ENCODE data around the gene NET1. TPM values are rescaled to one million over a fixed set of nuclear protein-coding genes. Genes with fewer than 3 reads are reported as not detected.

NET1 gene
- total RNA-seq, 1 experiment from 2014 or later = 33.6 TPM

- DNase-seq (ENCODE audit: low read depth) = no peak
- in situ Hi-C loops (cut with HindIII; ENCODE audit: low pct_unique_long_range_greater_than_20kb, low sequenced_read_pairs) = no loop called here
These were observed 78.5 kb downstream of the NET1 start for GRCh38 chr10:5490698-5491464.

DNA sequence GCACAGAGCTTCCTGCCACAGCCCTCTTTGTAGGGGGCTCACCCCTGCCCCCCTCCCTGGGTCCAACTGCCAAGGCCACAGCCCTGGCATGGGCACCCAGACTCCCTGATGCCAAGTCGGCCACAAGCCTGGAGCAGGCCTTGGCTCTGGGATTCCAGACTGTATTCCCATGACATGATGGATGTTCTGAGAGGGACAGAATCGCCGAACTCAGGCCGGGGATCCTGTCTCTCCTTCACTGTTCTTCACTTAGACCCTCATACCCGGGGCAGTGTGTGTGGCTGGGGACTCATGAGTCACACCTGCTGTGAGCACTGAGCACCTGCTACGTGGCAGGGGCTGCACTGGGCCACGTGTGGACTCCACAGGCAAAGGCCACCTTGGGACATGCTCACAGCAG is 79.1 kb downstream of the NET1 start:
- in situ Hi-C loops (cut with HindIII; ENCODE audit: low pct_unique_long_range_greater_than_20kb, low sequenced_read_pairs) = no loop called here
- no peak for DNase-seq (ENCODE audit: low read depth)

- no peak for DNase-seq (ENCODE audit: low read depth)
- in situ Hi-C loops (cut with HindIII; ENCODE audit: low pct_unique_long_range_greater_than_20kb, low sequenced_read_pairs) = no loop called here
These were observed 80.0 kb downstream of the NET1 start for GRCh38 chr10:5492322-5492855.

DNA sequence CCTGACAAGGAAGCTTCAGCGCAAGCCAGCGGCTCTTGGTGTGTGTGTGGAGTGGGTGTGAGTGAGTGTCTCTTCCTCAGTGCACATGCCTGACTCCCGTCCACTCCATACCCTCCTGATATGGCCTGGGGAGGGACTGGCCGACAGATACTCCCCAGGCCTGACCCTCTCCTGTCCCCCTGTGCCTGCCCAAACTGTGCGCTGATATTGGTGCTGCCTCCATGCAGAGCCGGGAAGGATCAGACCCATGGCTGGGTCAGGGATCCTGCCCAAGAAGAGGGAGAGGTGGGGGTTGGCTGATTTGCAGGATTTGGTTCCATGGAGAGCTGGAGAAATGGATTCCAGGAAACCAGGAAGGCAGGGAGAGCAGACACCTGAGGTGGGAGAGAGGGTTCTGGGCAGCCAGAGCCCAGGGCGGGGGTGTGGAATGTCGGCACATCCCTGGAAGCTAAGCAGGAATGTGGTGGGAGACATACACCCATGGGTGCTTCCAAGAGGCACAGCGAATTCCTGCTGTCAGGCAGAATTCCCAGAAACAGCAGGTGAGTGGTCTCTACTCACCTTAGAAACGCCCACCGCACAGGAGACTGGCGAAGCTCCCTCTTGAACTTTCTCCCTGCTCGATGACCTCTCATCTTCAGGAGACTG is 80.7 kb downstream of the NET1 start:
- in situ Hi-C loops (cut with HindIII; ENCODE audit: low pct_unique_long_range_greater_than_20kb, low sequenced_read_pairs) = no loop called here
- no peak for DNase-seq (ENCODE audit: low read depth)

- no peak for DNase-seq (ENCODE audit: low read depth)
- in situ Hi-C loops (cut with HindIII; ENCODE audit: low pct_unique_long_range_greater_than_20kb, low sequenced_read_pairs) = no loop called here
These were observed 81.3 kb downstream of the NET1 start for GRCh38 chr10:5493691-5494090.

DNA sequence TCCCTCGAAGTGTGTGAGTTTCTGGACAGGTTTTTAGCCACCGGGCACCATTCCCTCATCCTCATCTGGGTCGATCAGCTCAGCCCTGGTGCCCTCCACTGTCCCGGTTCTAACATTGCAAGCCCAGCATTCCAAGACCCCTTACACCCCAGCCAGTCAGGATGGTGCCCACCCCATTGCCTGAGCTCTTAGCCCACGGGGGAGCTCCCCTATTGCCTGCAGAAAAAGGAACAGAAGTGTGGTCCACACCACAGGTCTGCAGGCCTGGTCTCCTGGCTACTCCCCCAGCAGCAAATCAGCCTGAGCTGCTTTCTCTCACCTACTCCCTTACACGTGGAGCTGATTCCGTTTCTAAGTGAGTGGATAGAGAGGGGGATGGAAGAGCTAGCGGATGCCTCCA is 82.3 kb downstream of the NET1 start:
- in situ Hi-C loops (cut with HindIII; ENCODE audit: low pct_unique_long_range_greater_than_20kb, low sequenced_read_pairs) = no loop called here
- DNase-seq (ENCODE audit: low read depth) = no peak

GRCh38 chr10:5496261-5497250 is 84.2 kb downstream of the NET1 start:
- DNase-seq (ENCODE audit: low read depth) = no peak
- in situ Hi-C loops (cut with HindIII; ENCODE audit: low pct_unique_long_range_greater_than_20kb, low sequenced_read_pairs) = no loop called here

DNA sequence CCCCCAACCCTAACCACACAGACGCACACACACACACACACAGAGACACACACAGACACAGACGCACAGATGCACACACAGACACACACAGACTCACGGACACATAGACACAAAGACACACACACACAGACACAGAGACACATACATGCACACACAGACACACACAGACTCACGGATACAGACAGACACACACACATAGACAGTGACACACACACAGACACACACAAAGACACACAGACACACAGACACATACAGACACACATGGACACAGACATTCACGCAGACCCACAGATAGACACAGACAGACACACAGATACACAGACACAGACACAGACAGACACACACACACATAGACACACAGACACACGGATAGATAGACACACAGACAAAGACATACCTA is 84.9 kb downstream of the NET1 start:
- DNase-seq (ENCODE audit: low read depth) = no peak
- in situ Hi-C loops (cut with HindIII; ENCODE audit: low pct_unique_long_range_greater_than_20kb, low sequenced_read_pairs) = no loop called here

- no peak for DNase-seq (ENCODE audit: low read depth)
These were observed 85.8 kb downstream of the NET1 start for GRCh38 chr10:5497948-5498730.

DNA sequence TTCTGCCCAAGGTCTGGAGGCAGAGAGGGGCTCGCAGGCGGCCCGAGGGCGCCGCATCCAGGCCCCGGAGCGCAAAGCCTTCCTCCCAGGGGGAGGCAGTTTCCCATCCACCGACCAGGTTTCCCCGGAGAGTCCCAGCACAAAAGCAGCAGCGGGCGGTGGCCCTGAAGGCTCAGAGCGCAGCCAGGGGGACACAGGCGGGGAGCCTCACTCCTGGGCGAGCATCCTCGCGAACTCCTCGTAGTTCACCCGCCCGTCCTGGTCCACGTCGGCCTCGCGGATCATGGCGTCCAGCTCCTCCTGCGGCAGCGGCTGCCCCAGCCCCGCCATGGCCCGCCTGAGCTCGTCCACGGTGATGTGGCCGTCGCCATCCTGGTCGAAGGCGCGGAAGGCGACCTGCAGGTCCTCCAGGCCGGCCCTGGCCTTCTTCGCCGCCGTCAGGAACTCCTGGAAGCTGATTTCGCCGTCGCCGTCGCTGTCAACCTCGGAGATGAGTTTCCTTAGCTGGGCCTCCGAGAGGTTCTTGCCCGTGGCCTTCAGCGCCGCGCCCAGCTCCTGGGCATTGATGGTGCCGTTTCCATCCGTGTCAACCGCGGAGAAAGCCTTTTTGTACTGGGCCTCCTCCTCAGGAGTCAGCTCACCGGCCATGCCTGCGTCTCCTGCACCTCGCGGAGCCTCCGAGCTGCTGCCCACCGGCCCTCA is 86.6 kb downstream of the NET1 start:
- DNase-seq (ENCODE audit: low read depth) = no peak
- in situ Hi-C loops (cut with HindIII; ENCODE audit: low pct_unique_long_range_greater_than_20kb, low sequenced_read_pairs) = no loop called here

More at GRCh38 chr10:5497948-5498730, 85.8 kb downstream of the NET1 start:
- in situ Hi-C loops (cut with HindIII; ENCODE audit: low pct_unique_long_range_greater_than_20kb, low sequenced_read_pairs) = no loop called here

GRCh38 chr10:5499493-5500140 is 87.3 kb downstream of the NET1 start, which contains the start of gene CALML5:
Gene CALML5 (minus strand): TSS chr10:5499570. CDS start chr10:5499438, 132 bp downstream.
- DNase-seq (ENCODE audit: low read depth) = no peak
- in situ Hi-C loops (cut with HindIII; ENCODE audit: low pct_unique_long_range_greater_than_20kb, low sequenced_read_pairs) = no loop called here

- in situ Hi-C loops (cut with HindIII; ENCODE audit: low pct_unique_long_range_greater_than_20kb, low sequenced_read_pairs) = no loop called here
- no peak for DNase-seq (ENCODE audit: low read depth)
These were observed 87.9 kb downstream of the NET1 start for GRCh38 chr10:5500162-5500670.

DNA sequence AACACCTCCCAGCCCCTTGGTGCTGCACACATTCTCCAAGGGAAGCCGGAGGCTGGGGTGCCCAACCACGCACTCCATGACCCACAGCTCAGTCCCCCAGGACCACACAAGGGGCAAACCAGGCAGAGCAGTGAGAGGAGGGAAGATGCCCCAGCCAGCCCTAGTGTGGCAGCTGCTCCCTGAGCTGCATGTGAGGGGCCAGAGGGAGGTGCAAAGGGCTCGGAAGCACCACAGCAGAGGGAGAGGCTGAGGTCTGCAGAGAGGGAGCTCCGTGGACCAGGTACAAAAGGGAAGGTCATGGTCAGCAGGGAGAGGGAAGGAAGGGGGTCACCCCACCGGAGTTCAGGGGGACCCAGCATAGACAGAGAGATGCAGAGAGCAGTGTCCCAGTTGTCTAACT is 88.6 kb downstream of the NET1 start:
- in situ Hi-C loops (cut with HindIII; ENCODE audit: low pct_unique_long_range_greater_than_20kb, low sequenced_read_pairs) = no loop called here
- no peak for DNase-seq (ENCODE audit: low read depth)

DNA sequence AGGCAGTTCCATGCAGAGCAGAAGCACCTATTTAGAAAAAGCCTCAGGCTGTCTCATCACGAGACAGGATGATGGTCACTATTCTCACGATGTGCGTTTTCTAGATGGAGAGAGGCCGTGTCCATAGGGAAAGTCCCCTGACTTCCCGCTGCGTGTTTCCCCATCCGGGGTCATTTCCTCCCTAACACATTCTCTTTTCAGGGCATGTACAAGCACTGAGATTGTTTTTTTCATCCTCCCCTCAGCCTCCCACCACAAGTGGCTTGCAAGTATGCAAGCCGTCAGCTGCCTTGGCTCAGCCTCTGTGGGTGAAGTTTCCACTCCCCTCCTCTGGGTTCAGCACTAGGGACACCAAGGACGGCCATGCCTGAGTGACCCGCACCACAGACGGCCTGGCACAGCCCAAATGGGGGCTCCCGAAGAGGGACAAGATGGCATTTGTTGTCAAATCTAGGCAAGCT is 89.7 kb downstream of the NET1 start:
- no peak for DNase-seq (ENCODE audit: low read depth)
- in situ Hi-C loops (cut with HindIII; ENCODE audit: low pct_unique_long_range_greater_than_20kb, low sequenced_read_pairs) = no loop called here

DNA sequence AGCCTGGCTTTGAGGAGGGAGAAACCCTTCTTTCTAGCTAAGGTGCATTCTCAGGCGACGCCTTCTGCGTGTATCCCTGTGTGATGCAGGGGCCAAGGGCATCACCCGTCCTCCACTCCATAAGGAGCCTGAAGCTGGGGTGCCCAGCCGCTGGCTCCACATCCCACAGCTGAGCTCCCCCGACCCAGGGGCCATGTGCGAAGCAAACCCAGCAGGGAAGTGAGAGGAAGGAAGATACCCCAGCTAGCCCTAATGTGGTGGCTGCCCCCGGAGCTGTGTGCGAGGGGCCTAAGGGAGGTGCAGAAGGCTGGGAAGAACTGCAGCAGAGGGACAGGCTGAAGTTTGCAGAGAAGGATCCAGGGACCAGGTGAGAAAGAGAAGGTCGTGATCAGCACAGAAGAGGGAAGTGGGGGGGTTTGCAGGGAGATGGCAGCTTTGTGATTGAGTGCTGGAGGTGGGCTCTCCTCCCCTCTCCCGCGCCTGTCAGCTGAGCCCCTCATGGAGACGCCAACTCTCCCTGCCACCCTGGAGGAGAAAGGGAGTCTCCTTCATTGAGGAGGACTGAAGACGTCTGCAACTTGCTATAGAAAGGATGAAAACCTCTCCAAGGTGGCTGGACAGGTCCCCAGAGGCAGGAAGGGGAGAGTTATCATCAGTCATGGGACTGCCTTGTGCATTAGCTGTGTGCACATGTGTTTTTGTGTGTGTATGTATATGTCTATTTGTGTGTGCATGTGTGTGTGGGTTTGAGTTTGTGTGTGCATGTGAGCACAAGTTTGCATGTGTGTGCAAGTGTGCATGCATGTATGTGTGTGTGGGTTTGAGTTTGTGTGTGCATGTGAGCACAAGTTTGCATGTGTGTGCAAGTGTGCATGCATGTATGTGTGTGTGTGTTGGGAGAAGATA is 90.5 kb downstream of the NET1 start:
- in situ Hi-C loops (cut with HindIII; ENCODE audit: low pct_unique_long_range_greater_than_20kb, low sequenced_read_pairs) = no loop called here

GRCh38 chr10:5503477-5503835 is 91.1 kb downstream of the NET1 start:
- DNase-seq (ENCODE audit: low read depth) = no peak
- in situ Hi-C loops (cut with HindIII; ENCODE audit: low pct_unique_long_range_greater_than_20kb, low sequenced_read_pairs) = no loop called here

More for the DNA sequence above, 90.5 kb downstream of the NET1 start:
- no peak for DNase-seq (ENCODE audit: low read depth)

Measured in Caki2 (cell line).